ENCODE results near the gene TXLNA.
A peak's percentile ranks its signal among the peaks of the same experiment; 100 is the strongest.

TXLNA gene

DNA sequence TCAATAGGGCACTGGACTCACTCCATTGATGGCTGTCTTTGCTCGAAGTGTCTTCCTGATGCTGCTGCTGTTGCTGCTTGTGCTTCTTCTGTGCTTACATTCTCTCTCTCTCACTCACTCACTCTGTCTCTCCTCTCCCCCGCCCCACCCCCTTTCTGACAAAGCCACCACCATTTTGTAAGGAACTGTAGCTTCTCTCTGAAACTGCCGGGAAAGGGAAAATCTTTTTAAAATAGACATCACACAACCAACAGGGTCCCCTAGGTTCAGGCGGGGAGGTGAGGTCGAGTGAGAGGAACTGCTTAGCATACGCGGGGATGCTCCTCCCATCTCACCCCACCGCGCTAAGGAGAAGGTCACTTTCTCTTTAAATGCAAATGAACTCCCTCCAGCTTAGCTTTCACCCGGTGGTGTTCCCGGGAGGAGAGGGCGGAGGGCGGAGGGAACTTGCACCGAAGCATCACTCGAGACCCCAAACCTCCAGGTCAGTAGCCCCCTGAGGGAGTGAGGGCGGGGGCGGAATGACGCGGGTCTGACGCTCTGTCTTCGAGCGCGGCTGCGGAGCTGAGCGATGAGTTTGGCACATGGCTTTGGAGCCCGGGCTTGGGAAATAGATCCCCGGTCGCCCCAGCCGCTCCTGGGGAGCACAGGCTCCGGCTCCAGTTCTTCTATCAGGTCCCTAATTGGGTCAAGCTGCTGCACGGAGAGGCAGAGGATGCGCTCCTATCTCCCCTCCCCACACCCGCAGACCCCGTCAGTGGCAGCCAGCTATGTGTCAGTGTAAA, 20.9 kb downstream of the TXLNA start, which contains the start of gene CCDC28B:
CCDC28B (plus strand) TSS at position 370 of the 785 bp plus-strand sequence. CDS start 1,341 bp downstream, outside the sequence.
- peak; percentile 63 for DNase-seq (ENCODE audit: low read depth)
- TF ChIP-seq, protein P1, sequence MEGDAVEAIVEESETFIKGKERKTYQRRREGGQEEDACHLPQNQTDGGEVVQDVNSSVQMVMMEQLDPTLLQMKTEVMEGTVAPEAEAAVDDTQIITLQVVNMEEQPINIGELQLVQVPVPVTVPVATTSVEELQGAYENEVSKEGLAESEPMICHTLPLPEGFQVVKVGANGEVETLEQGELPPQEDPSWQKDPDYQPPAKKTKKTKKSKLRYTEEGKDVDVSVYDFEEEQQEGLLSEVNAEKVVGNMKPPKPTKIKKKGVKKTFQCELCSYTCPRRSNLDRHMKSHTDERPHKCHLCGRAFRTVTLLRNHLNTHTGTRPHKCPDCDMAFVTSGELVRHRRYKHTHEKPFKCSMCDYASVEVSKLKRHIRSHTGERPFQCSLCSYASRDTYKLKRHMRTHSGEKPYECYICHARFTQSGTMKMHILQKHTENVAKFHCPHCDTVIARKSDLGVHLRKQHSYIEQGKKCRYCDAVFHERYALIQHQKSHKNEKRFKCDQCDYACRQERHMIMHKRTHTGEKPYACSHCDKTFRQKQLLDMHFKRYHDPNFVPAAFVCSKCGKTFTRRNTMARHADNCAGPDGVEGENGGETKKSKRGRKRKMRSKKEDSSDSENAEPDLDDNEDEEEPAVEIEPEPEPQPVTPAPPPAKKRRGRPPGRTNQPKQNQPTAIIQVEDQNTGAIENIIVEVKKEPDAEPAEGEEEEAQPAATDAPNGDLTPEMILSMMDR (IDR thresholded peaks at IDR 0.05; ENCODE audit: low read length, missing control alignments): no peak
- peak within 1 kb of the TSS; percentile 62 for H3K4me3 ChIP-seq (replicated peaks; ENCODE audit: low read depth, low read length)

DNA sequence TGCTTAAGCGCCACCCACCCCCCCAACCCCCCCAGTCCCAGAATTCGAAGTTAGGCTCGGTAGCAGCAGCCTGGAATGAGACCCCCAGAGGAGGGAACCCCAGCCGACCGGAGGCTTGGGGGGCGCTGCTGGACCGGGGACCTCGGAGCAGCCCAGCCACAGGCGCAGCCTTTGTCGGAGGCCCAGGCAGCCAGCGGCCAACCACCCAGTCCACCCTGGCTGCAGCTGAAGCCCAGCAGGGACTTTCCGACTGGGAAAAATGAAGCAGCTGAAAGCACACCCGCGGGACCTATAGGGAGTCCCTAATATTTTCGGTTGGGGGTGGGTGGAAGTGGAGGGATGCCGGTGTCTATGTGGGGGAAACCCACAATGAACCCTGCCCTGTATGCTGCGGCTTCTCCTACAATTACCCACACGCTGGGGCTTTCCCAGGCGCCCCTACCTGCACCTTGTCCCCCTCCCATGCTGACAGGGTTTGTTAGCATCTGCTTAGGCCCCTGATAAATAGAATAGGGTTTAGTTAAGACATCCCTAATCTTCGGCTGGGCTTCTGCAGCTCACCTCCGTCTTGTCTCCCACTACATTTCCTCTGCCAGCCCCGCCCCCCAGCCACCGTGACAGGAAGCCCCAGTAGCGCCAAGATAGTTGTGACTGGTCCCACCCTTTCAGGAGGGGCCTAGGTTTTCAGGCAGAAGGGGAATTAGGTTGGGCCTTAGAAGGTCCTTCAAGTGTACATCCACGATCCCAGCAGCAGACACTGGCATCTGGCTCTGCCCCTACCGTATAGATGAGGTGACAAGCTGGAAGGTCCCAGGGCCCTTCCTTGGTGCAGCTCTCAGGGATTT, 21.8 kb downstream of the TXLNA start:
- TF ChIP-seq, protein P1 (IDR thresholded peaks at IDR 0.05; ENCODE audit: low read length, missing control alignments): no peak
- peak overlapping the region; percentile 62 for H3K4me3 ChIP-seq (replicated peaks; ENCODE audit: low read depth, low read length)
- DNase-seq (ENCODE audit: low read depth): peak; percentile 60

DNA sequence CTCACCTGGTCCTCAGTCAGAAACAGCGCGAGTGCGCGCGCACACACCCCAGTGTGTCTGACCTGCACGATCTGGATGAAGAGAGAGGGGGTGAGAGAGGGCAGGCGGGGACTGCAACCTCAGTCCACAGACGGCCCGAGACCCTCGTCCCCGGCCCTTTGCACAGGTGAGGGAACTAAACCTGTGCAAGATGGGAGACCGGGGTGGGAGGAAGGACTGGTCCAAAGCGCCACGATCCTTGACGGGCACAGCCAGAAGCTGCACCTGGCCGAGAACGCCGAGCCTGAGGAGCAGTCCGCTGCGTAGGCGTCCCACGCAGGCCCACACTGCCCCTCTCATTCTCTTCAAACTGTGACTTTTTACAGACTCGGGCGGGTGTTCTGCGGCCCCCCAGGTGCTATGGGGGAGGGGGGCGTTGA, 25.5 kb downstream of the TXLNA start:
- peak overlapping the region; percentile 77 for H3K4me3 ChIP-seq (replicated peaks; ENCODE audit: low read depth, low read length)
- TF ChIP-seq, protein P1 (IDR thresholded peaks at IDR 0.05; ENCODE audit: low read length, missing control alignments): no peak
- no peak for DNase-seq (ENCODE audit: low read depth)

DNA sequence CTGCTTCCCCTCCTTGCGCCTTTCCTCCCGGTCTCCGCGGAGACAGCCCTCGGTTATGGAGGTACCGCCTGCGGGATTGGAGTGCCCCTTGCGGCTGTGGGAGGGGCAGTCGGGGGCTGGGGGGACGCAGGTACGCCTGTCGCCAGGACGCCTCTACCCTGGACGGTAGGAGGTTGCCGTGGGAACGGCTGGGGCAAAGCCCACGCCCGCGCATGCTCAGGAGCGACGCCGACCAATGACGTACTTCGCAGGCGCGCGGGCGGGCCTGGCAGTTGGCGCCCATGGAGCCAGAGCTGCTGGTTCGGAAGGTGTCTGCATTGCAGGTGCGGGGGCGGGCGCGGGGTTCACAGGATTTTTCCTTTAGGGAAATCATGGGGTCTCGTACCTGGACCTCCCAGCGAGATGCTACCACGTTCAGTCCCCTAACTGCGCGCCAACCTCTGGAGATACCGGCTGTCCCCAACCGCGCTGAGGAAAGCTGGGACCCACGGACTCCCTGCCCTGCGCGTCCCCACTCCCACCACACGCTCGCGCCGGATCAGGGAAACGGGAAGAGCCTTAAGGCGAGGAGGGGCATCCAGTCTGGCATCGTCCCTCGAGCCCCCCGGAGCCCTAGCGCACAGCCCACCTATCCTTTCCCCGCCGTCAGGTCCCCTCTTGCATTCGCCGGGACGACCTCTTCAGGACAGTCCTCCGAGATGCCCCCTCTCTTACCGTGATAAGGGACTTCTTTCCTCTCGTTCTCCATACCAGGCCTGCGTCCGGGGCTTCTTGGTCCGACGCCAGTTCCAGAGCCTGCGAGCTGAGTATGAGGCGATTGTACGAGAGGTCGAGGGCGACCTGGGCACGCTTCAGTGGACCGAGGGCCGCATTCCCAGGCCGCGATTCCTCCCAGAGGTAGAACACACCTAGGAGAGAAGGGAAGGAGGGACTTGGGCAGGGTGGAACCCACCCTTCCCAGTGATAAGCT, 26.2 kb downstream of the TXLNA start, which contains the start of gene IQCC:
IQCC (plus strand) TSS at position 271 of the 970 bp plus-strand sequence; CDS start at position 282, 11 bp downstream.
- peak; percentile 80 for DNase-seq (ENCODE audit: low read depth)
- TF ChIP-seq, protein P1 (IDR thresholded peaks at IDR 0.05; ENCODE audit: low read length, missing control alignments): no peak
- H3K4me3 ChIP-seq (replicated peaks; ENCODE audit: low read depth, low read length): peak within 1 kb of the TSS; percentile 77

DNA sequence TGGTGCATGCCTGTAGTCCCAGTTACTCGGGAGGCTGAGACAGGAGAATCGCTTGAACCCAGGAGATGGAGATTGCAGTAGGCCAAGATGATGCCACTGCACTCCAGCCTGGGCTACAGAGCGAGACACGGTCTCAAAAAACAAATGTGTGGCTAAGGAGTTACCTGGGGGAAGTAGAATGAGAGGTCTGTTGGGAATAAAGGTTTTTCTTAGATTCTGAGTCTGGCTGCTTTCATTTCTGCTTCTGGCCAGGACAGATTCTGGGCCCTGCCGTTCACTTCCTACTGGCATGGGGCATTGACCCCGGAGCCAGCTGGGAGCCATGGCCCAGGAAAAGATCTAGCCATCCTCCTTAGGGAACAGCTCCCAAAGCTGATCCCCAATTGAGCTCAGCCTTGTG, 29.0 kb downstream of the TXLNA start:
- H3K4me3 ChIP-seq (replicated peaks; ENCODE audit: low read depth, low read length): no peak overlapping the region
- no peak for DNase-seq (ENCODE audit: low read depth)
- TF ChIP-seq, protein P1 (IDR thresholded peaks at IDR 0.05; ENCODE audit: low read length, missing control alignments): no peak

DNA sequence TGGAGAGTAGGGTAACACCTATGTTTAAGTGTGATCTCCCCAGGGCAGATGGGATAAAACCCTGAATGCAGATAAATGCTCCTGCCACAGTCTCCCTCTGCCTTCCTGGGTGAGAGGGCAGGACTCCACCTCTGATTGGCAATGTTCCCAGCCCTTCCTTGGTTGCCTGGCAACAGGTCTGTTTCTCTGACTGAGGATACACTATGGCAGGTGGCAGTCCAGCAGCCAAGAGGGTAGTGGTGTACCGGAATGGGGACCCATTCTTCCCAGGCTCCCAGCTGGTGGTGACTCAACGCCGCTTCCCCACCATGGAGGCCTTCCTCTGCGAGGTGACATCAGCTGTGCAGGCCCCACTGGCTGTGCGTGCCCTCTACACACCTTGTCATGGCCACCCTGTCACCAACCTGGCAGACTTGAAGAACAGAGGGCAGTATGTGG, 29.4 kb downstream of the TXLNA start, which contains the start of gene DCDC2B:
DCDC2B (plus strand) TSS at position 199 of the 438 bp plus-strand sequence; CDS start at position 204, 5 bp downstream.
- no peak within 1 kb of the TSS for H3K4me3 ChIP-seq (replicated peaks; ENCODE audit: low read depth, low read length)
- TF ChIP-seq, protein P1 (IDR thresholded peaks at IDR 0.05; ENCODE audit: low read length, missing control alignments): no peak
- peak; percentile 51 for DNase-seq (ENCODE audit: low read depth)

All from fibroblast of pulmonary artery (primary cell).